BE2C (cell line): Measurements from ENCODE around the gene ABCA7.

Experiments
- DNase-seq: peaks from one replicate; pipeline ENCODE4 v3.0.0-alpha.2; 2020
- H3K27me3 ChIP-seq: fragments of 250-450 bp; sonication (Bioruptor Pico); 2 replicates; pipeline ENCODE4 v1.5.1; 2020; ENCODE audit warnings: mild to moderate bottlenecking
- H3K36me3 ChIP-seq: fragments of 250-450 bp; sonication (Bioruptor Pico); 2 replicates; pipeline ENCODE4 v1.5.1; 2020; ENCODE audit warnings: mild to moderate bottlenecking
- H3K4me1 ChIP-seq: fragments of 250-450 bp; sonication (Bioruptor Pico); 2 replicates; pipeline ENCODE4 v1.5.1; 2020
- H3K4me3 ChIP-seq: 2 replicates; pipeline ENCODE4 v1.5.1; 2011; ENCODE audit warnings: low read depth, low read length
- H3K9me3 ChIP-seq: fragments of 250-450 bp; sonication (Bioruptor Pico); 2 replicates; pipeline ENCODE4 v1.5.1; 2020
- CTCF ChIP-seq: IDR thresholded peaks from 2 replicates; pipeline ENCODE4 v1.5.1; 2012; ENCODE audit warnings: mild to moderate bottlenecking, low read depth, low read length

ABCA7 gene

DNA sequence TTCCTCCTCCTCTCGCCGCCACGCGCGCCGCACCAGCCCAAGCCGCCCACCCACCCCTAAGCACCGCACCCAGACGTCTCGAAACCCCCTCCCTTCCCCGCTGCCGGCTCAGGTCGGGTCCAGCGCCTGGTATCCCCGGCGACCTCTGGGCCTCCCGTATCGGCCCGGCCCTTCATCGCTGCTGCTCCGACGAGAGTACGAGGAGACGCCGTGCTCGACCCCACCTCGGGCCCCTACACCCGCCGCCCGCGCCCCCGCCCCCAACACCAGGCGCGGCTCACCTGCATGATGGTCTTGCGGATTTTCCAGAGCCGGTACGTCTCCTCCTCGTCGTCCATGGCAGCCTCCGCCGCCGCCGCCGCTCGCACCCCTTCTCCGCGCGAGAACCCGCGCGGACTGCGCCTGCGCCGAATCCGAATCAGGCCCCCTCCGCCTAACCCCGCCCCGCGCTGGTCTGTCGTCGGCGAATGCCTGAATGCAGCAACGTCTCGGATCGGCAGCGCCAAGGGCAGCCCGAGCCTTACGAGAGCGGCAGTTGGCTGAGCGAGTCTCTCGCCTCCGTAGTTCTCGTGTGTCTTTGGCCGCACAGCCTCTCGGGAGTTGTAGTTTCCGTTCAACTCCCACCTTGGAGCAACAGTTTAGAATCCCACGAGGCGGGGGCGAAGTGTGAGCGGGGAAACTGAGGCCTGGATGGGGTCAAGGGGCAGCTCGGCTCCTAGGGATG lies 55.2 kb downstream of the ABCA7 start, which contains the start of gene POLR2E:
Gene POLR2E (minus strand): TSS at position 398 of the 724 bp plus-strand sequence. CDS start 60 bp downstream, at position 338.
- peaks cover 4% of the 10 kb centered on the region for H3K4me1 ChIP-seq

DNA sequence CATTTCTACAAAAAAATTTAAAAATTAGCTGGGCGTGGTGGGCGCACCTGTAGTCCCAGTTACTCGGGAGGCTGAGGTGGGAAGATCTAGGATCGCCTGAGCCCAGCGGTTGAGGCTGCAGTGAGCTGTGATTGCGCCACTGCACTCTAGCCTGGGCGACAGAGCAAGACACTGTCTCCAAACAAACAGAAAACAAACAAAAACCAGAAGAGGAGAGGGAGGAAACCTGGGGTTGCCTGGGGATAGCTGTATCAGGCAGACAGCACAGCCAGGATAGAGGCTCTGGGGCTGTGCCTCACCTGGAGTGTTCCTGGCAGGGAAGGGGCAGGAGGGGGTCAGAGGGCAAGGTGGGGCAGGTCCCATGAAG lies 57.9 kb downstream of the ABCA7 start:
- H3K9me3 ChIP-seq, result no peaks in the 10 kb centered on the region
- H3K36me3 ChIP-seq, result peaks cover 15% of the 10 kb centered on the region
- no peaks in the 10 kb centered on the region for H3K27me3 ChIP-seq
- no peak for DNase-seq
- TF ChIP-seq CTCF, result no peak
- peaks cover 4% of the 10 kb centered on the region for H3K4me1 ChIP-seq
- no peak overlapping the region for H3K4me3 ChIP-seq

More for the DNA sequence above, 55.2 kb downstream of the ABCA7 start, which contains the start of gene POLR2E:
- Histone ChIP-seq H3K9me3 (no peaks in the 10 kb centered on the region), H3K4me3 (peak within 1 kb of the TSS; percentile 96), H3K27me3 (no peaks in the 10 kb centered on the region), H3K36me3 (peaks cover 35% of the 10 kb centered on the region)
- DNase-seq, result peak; percentile 98
- no peak for TF ChIP-seq CTCF

DNA sequence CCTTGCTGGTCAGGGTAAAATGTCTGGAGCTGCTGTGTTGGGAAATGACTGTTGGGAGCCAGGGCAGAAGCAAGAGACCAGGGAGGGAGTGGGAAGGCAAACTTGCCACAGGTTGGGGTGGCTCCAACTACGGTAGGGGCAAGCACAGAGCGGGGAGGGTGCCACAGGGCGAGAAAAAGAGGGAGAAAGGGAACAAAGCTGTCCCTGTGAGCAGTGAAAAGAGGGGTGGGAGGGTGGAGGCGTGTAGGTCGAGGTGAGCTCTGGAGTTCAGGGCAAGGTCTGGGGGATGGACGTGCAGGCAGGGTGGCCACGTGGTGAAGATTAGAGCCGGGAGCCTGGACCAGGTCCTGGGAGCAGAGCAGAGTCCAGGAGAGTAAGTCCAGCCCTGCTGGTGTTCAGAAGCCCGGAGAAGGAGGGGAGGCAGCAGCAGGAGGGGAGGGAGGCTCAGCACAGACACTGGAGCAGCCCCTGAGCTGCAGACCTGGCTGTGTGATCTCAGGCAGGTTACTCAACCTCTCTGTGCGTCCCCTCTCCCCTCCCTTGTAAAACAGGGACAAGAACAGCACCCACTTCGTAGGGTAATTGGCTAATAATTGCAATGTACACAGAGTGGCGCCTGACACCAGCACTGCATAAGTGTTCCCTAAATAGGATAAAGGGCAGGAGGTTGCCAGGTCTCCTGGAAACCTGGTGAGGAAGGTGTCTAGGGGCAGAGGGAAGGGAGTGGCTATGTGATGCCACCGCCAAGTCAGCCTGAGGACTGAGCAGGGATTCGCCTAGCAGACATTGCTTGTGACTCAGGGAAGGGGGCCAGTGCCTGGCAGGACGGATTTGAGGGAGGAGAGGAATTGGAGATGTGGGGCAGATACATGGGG lies 58.5 kb downstream of the ABCA7 start:
- no peaks in the 10 kb centered on the region for H3K27me3 ChIP-seq
- no peaks in the 10 kb centered on the region for H3K9me3 ChIP-seq
- no peak for TF ChIP-seq CTCF
- DNase-seq, result no peak
- peaks cover 9% of the 10 kb centered on the region for H3K36me3 ChIP-seq
- no peak overlapping the region for H3K4me3 ChIP-seq
- H3K4me1 ChIP-seq, result peaks cover 4% of the 10 kb centered on the region

DNA sequence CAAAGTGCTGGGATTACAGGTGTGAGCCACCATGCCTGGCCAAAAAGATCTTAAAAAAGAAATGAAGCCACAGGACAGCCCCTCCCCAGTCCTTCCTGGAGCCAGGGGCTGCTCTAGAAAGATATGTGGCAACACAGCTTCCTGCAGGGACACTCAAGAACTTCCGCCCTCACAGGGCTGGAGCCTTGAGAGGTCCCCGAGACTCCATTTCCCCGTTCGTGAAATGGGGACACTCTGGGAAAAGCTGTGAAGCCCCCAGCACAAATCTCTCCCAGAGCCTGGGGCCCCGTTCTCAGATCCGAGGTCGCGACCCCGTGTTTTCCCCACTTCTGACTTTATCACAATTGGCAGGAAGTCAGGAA lies 61.4 kb downstream of the ABCA7 start:
- DNase-seq, result no peak
- no peaks in the 10 kb centered on the region for H3K4me1 ChIP-seq
- H3K4me3 ChIP-seq, result no peak overlapping the region
- no peaks in the 10 kb centered on the region for H3K9me3 ChIP-seq
- H3K27me3 ChIP-seq, result no peaks in the 10 kb centered on the region
- no peak for TF ChIP-seq CTCF
- H3K36me3 ChIP-seq, result peaks cover 4% of the 10 kb centered on the region

DNA sequence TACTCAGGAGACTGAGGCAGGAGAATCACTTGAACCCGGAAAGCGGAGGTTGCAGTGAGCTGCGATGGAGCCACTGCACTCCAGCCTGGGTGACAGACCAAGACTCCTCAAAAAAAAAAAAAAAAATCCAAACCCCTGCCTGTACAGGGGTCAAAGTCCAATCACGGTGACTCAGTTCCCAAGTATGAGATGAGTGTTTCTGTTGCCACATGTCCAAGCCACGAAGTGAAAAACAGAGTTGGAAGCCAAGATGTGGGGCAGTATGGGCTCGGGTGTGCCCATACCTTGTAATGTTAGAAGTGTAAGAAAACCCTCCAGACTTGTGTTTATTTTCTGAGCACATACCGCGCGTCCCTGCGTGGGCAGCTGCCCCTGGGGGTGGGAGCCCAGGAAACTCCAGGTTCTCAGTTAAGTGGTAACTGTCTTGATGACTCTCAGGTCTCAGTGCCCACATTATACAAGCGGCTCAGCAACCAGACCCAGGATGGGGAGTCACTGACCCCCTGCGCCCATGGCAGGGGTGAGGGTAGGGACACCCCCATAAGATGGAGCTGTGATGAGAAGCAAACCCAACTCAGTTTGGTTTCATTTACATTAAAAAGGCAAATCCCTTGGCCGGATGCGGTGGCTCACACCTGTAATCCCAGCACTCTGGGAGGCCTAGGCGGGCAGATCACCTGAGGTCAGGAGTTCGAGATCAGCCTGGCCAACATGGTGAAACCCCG lies 62.7 kb downstream of the ABCA7 start:
- H3K27me3 ChIP-seq, result no peaks in the 10 kb centered on the region
- no peak for TF ChIP-seq CTCF
- no peaks in the 10 kb centered on the region for H3K9me3 ChIP-seq
- no peak overlapping the region for H3K4me3 ChIP-seq
- DNase-seq, result no peak
- no peaks in the 10 kb centered on the region for H3K4me1 ChIP-seq
- peaks cover 16% of the 10 kb centered on the region for H3K36me3 ChIP-seq
